ENCODE measurements around the gene ZNF419. TPM values are rescaled to one million over a fixed set of nuclear protein-coding genes. Genes with fewer than 3 reads are reported as not detected.

The ZNF419 gene
- 2.4 and 7.4 TPM in 2 replicates for polyA plus RNA-seq

DNA sequence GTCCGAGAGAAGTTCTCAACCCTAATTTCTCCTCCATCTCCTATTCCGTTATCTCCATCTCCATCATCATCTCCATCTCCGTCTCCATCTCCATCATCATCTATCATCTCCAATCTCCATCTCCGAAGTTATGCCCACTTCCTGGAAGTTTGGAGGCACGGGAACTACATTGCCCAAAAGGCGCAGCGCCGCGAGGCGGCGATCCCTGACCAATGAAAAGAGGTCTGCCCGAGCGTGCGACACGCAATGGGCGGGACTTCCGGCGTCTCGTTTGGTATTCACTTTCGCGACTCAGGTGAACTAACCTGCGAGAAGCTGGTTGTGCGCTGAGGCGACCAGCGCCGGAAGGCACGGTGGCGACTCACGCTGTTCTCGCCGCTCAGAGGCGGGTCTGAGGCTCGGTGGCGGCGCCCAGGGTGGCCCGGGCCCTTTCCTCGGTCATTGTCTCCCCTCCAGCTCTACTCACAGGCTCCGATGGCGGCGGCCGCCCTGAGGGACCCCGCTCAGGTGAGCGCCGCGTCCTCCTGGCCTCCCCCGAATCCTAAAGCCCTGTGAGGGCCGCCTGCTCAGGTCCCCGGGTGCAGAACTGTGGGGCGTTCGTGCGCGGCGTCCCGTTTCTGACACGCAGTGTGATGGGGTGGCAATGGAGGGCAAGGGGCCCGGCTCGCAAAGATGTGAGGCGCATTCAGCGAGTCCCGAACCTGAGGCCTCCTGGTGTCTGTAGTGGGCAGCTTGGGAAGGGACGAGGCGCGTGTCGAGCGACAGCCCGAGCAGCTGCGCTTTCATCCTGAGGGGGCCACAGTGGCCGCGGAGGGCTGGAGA is at the start of gene ZNF419:
Gene ZNF419 (plus strand): TSS at position 274 of the 822 bp plus-strand sequence. CDS start 201 bp downstream, at position 475.

GRCh38 chr19:57477191-57478008 is 10.2 kb upstream of the ZNF419 start, which contains the start of gene ZNF772:
ZNF772 (minus strand) TSS chr19:57477566; CDS start chr19:57477309, 257 bp downstream.

GRCh38 chr19:57499680-57500395 is 12.3 kb downstream of the ZNF419 start, which contains the start of gene ZNF773:
ZNF773 (plus strand) TSS chr19:57499938; CDS start chr19:57500081, 143 bp downstream.

DNA sequence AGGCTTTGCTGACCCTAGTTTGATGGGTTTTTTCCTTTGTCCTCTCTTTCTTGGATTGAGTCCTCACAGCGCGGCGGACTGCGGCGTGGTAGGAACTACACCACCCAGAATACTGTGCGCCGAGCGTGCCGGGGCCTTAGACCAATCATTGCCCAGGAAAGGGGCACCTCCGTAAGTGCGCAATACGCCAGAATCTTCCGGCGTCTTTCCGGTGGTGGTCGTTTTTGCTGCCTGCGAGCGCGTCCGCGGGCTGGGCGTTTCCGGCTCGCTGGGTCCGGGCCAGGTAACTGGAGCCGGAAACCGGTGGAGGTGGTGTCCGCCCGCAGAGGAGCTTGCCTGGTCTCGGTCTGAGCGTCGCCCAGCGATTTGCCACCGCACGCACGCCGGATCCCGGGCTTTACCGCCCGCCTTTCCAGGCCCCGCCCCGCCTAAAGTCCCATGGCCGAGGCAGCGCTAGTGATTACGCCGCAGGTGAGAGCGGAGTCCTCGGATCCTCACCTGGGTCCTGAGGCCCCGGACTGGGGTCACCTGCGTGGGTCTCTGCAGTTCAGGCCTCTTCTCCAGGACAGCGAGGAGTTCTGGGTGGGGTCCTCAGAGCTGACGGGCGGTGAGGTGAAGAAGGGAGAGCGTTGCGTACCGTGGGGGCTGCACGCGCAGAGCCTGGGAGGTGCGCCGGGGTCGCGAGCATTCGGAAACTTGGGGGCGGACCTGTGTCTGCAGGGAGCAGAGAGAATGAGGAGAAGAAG is 39.8 kb downstream of the ZNF419 start, which contains the start of gene ZNF549:
Gene ZNF549 (plus strand): TSS at position 221 of the 746 bp plus-strand sequence. CDS start 218 bp downstream, at position 439.

Other genes with a start within 250 kb of the ZNF419 start
- gene ZNF805, start 247.1 kb upstream of the ZNF419 start, polyA plus RNA-seq, result 1.0 and 2.1 TPM in 2 replicates
- gene ZNF460, start 207.3 kb upstream of the ZNF419 start, polyA plus RNA-seq, result 6.3 and 9.1 TPM in 2 replicates
- gene ZNF543, start 167.3 kb upstream of the ZNF419 start, polyA plus RNA-seq, result 1.0 and 1.2 TPM in 2 replicates
- gene ZNF304, start 136.5 kb upstream of the ZNF419 start, polyA plus RNA-seq, result 1.7 and 3.0 TPM in 2 replicates
- gene TRAPPC2B, start 124.2 kb upstream of the ZNF419 start, polyA plus RNA-seq, result 115 and 174 TPM in 2 replicates
- 7.0 and 8.8 TPM in 2 replicates for gene ZNF547, start 124.2 kb upstream of the ZNF419 start, polyA plus RNA-seq
- 0.88 and 1.4 TPM in 2 replicates for gene ZNF548, start 97.9 kb upstream of the ZNF419 start, polyA plus RNA-seq
- 3.6 and 9.0 TPM in 2 replicates for gene ZNF17, start 76.6 kb upstream of the ZNF419 start, polyA plus RNA-seq
- gene ZNF749, start 52.4 kb upstream of the ZNF419 start, polyA plus RNA-seq, result 6.2 and 14.8 TPM in 2 replicates
- 1.3 and 2.1 TPM in 2 replicates for gene VN1R1, start 30.6 kb upstream of the ZNF419 start, polyA plus RNA-seq
- 3.0 and 6.0 TPM in 2 replicates for gene ZNF772, start 10.2 kb upstream of the ZNF419 start, polyA plus RNA-seq
- 1.4 and 4.0 TPM in 2 replicates for gene ZNF773, start 12.2 kb downstream of the ZNF419 start, polyA plus RNA-seq
- 2.5 and 3.0 TPM in 2 replicates for gene ZNF549, start 39.6 kb downstream of the ZNF419 start, polyA plus RNA-seq
- gene ZNF550, start 72.1 kb downstream of the ZNF419 start, polyA plus RNA-seq, result 3.2 and 4.0 TPM in 2 replicates
- 0.74 and 1.5 TPM in 2 replicates for gene ZNF416, start 91.2 kb downstream of the ZNF419 start, polyA plus RNA-seq
- gene ZIK1, start 96.4 kb downstream of the ZNF419 start, polyA plus RNA-seq, result 2.0 and 2.3 TPM in 2 replicates
- gene ZNF530, start 112.1 kb downstream of the ZNF419 start, polyA plus RNA-seq, result 5.2 and 5.9 TPM in 2 replicates
- 5.3 and 6.1 TPM in 2 replicates for gene ZNF134, start 126.5 kb downstream of the ZNF419 start, polyA plus RNA-seq
- 2.0 and 4.7 TPM in 2 replicates for gene ZNF211, start 145.4 kb downstream of the ZNF419 start, polyA plus RNA-seq
- gene ZSCAN4, start 181.2 kb downstream of the ZNF419 start, polyA plus RNA-seq, result not detected in 2 replicates
- gene ZNF551, start 194.2 kb downstream of the ZNF419 start, polyA plus RNA-seq, result 1.3 and 1.6 TPM in 2 replicates
- gene ZNF154, start 221.5 kb downstream of the ZNF419 start, polyA plus RNA-seq, result 1.8 and 3.3 TPM in 2 replicates
- gene ZNF671, start 239.9 kb downstream of the ZNF419 start, polyA plus RNA-seq, result 3.8 and 9.9 TPM in 2 replicates

Data from Purkinje cell (primary cell).